ENCODE measurements around the gene ARID3A. TPM values are rescaled to one million over a fixed set of nuclear protein-coding genes. Genes with fewer than 3 reads are reported as not detected.

Gene ARID3A
- total and polyA plus RNA-seq, 2 donors (not counting 3 experiments of a cell fraction or from before 2014, with no cell fraction given): 5.4 to 13.2 TPM

GRCh38 chr19:990746-991145 lies 64.9 kb downstream of the ARID3A start:
- intact Hi-C loops (cut with micrococcal nuclease): no loop called here

More at GRCh38 chr19:990746-991145, 64.9 kb downstream of the ARID3A start:
- Histone ChIP-seq H3K79me2 (ENCODE audit: control insufficient read depth, insufficient read depth, low read length) (no peaks in the 10 kb centered on the region), H3K4me2 (ENCODE audit: insufficient read depth, low read length) (no peak overlapping the region), H4K20me1 (replicated peaks; ENCODE audit: control insufficient read depth, extremely low read depth, insufficient read depth, low read length) (no peaks in the 10 kb centered on the region), H3K27ac (ENCODE audit: insufficient read depth, low read depth, low read length) (no peak overlapping the region), H3K9me1 (replicated peaks; ENCODE audit: control insufficient read depth, extremely low read depth, insufficient read depth, low read length) (no peaks in the 10 kb centered on the region), H3K4me1 (ENCODE audit: control insufficient read depth, extremely low read depth, insufficient read depth, low read length) (no peaks in the 10 kb centered on the region), H3K27me3 (ENCODE audit: control insufficient read depth in 2 of 2, insufficient read depth in 2 of 2, low read length in 2 of 2) (no peaks in the 10 kb centered on the region), H3K4me3 (replicated peaks in 1 of 3; ENCODE audit: insufficient read depth in 1 of 3, low read depth in 1 of 3, low read length in 3 of 3) (no peak overlapping the region), H3K9ac (replicated peaks; ENCODE audit: extremely low read depth, insufficient read depth, low read length) (no peak overlapping the region), H3K36me3 (ENCODE audit: control insufficient read depth in 2 of 2, extremely low read depth in 1 of 2, insufficient read depth in 2 of 2, low read length in 2 of 2) (peaks cover 0 to 15% of the 10 kb centered on the region in 2 experiments), H3K9me3 (replicated peaks; ENCODE audit: control insufficient read depth, insufficient read depth, low read length) (no peaks in the 10 kb centered on the region), H2AFZ (ENCODE audit: low read depth, low read length) (no peak overlapping the region)
- no peak for TF ChIP-seq EZH2 (IDR thresholded peaks at IDR 0.05; ENCODE audit: borderline replicate concordance, low read depth, low read length, severe bottlenecking)
- TF ChIP-seq GATA2 (IDR thresholded peaks at IDR 0.05; ENCODE audit: insufficient read depth, insufficient read length, low read depth, low read length): no peak
- TF ChIP-seq MAX (IDR thresholded peaks at IDR 0.05; ENCODE audit: insufficient read depth, insufficient read length): no peak
- no peak for TF ChIP-seq FOS (IDR thresholded peaks at IDR 0.05; ENCODE audit: borderline replicate concordance, insufficient read depth, low read length)
- no peak for TF ChIP-seq POLR2A (IDR thresholded peaks at IDR 0.05; ENCODE audit: low read depth, low read length)
- no peak for TF ChIP-seq POLR2AphosphoS5 (IDR thresholded peaks at IDR 0.05; ENCODE audit: insufficient read depth, low read depth, low read length)
- TF ChIP-seq MYC (IDR thresholded peaks at IDR 0.05; ENCODE audit: low read depth, low read length): no peak
- no peak for TF ChIP-seq CTCF (IDR thresholded peaks at IDR 0.05; ENCODE audit: extremely low read depth in 1 of 2, insufficient read depth in 1 of 2, low read depth in 1 of 2, low read length in 2 of 2)
- TF ChIP-seq JUN (IDR thresholded peaks at IDR 0.05; ENCODE audit: borderline replicate concordance, insufficient read depth, insufficient read length, low read depth): no peak
- ChIA-PET POLR2A (no interaction called here), CTCF (no interaction called here)
- no peak for FAIRE-seq
- no TSS peak for BruUV-seq (replicated peaks)
- dilution Hi-C loops (cut with MboI; ENCODE audit: extremely low pct_ligation_motif_present, low sequenced_read_pairs): no loop called here
- DNase-seq (ENCODE audit: low read depth, low spot score): no peak
